ENCODE measurements around the gene SORCS2.

DNA sequence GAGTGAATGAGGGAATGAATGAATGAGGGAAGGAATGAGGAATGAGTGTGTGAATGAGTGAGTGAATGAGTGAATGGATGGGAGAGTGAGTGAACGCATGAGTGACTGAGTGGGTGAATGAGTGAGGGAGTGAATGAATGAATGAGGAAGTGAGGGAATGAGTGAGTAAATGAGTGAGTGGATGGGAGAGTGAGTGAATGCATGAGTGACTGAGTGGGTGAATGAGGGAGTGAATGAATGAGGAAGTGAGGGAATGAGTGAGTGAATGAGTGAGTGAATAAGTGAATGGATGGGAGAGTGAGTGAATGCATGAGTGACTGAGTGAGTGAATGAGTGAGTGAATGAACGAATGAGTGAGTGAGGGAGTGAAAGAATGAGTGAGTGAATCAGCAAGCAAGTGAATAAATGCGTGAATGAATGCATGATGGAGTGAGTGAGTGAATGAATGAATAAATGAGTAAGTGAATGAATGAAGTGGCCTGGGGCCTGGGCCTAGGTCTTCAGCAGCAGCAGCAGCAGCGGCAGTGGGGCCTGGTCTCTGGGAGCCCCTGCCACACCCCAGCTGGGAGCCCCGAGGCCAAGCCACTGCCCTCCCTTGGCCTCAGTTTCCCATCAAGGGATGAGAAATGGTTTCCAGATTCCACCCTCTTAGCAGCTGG is 258.6 kb downstream of the SORCS2 start:
- TF ChIP-seq, protein P1, sequence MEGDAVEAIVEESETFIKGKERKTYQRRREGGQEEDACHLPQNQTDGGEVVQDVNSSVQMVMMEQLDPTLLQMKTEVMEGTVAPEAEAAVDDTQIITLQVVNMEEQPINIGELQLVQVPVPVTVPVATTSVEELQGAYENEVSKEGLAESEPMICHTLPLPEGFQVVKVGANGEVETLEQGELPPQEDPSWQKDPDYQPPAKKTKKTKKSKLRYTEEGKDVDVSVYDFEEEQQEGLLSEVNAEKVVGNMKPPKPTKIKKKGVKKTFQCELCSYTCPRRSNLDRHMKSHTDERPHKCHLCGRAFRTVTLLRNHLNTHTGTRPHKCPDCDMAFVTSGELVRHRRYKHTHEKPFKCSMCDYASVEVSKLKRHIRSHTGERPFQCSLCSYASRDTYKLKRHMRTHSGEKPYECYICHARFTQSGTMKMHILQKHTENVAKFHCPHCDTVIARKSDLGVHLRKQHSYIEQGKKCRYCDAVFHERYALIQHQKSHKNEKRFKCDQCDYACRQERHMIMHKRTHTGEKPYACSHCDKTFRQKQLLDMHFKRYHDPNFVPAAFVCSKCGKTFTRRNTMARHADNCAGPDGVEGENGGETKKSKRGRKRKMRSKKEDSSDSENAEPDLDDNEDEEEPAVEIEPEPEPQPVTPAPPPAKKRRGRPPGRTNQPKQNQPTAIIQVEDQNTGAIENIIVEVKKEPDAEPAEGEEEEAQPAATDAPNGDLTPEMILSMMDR (IDR thresholded peaks at IDR 0.05) = no peak
- TF ChIP-seq POLR2AphosphoS5 (IDR thresholded peaks at IDR 0.05; ENCODE audit: low read depth, low read length) (no peak), SIN3A (IDR thresholded peaks at IDR 0.05; ENCODE audit: borderline replicate concordance, insufficient read depth, low read depth, low read length) (no peak)
- TF ChIP-seq, protein P2, sequence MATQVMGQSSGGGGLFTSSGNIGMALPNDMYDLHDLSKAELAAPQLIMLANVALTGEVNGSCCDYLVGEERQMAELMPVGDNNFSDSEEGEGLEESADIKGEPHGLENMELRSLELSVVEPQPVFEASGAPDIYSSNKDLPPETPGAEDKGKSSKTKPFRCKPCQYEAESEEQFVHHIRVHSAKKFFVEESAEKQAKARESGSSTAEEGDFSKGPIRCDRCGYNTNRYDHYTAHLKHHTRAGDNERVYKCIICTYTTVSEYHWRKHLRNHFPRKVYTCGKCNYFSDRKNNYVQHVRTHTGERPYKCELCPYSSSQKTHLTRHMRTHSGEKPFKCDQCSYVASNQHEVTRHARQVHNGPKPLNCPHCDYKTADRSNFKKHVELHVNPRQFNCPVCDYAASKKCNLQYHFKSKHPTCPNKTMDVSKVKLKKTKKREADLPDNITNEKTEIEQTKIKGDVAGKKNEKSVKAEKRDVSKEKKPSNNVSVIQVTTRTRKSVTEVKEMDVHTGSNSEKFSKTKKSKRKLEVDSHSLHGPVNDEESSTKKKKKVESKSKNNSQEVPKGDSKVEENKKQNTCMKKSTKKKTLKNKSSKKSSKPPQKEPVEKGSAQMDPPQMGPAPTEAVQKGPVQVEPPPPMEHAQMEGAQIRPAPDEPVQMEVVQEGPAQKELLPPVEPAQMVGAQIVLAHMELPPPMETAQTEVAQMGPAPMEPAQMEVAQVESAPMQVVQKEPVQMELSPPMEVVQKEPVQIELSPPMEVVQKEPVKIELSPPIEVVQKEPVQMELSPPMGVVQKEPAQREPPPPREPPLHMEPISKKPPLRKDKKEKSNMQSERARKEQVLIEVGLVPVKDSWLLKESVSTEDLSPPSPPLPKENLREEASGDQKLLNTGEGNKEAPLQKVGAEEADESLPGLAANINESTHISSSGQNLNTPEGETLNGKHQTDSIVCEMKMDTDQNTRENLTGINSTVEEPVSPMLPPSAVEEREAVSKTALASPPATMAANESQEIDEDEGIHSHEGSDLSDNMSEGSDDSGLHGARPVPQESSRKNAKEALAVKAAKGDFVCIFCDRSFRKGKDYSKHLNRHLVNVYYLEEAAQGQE (IDR thresholded peaks at IDR 0.05; ENCODE audit: insufficient read depth in 1 of 2, low read depth in 2 of 2, low read length in 1 of 2) = no peak

All from Panc1 (cell line).